Upper lobe of left lung (tissue), 6 donors: ENCODE measurements around the gene C9orf57. TPM values are rescaled to one million over a fixed set of nuclear protein-coding genes. Genes with fewer than 3 reads are reported as not detected.
"Not testable (repeated sequence)": the region's sequence is repeated elsewhere in the genome, so short reads cannot be mapped to it uniquely, and the experiment has no call there.

Experiments
- ATAC-seq, 2 donors: fragments of 200-7000 bp; cut with Tn5 transposase; one replicate each; pipeline ENCODE4 v1.9.1; 2022; ENCODE audit warnings: mild to moderate bottlenecking in 2 of 2, moderate library complexity in 2 of 2; ENCODE audit not compliant: low FRiP score in 2 of 2
- DNase-seq, 2 donors: peaks; one replicate each; pipeline ENCODE4 v3.0.0-alpha.2; 2019 to 2020
- H3K27ac ChIP-seq, 4 donors: fragments of 200-600 bp; sonication (generic); one replicate each; pipeline ENCODE4 v1.5.1; 2016 to 2019
- H3K27me3 ChIP-seq, 4 donors: fragments of 200-600 bp; sonication (generic); one replicate each; pipeline ENCODE4 v1.5.1; 2017 to 2019
- H3K36me3 ChIP-seq, 4 donors: fragments of 200-600 bp; sonication (generic); one replicate each; pipeline ENCODE4 v1.5.1; 2016 to 2019
- H3K4me1 ChIP-seq, 4 donors: fragments of 200-600 bp; sonication (generic); one replicate each; pipeline ENCODE4 v1.5.1; 2018 to 2019
- H3K4me3 ChIP-seq, 4 donors: fragments of 200-600 bp; sonication (generic); one replicate each; pipeline ENCODE4 v1.5.1; 2017 to 2019; ENCODE audit warnings: mild to moderate bottlenecking in 2 of 4, moderate library complexity in 1 of 4
- H3K9me3 ChIP-seq, 4 donors: fragments of 200-600 bp; sonication (generic); one replicate each; pipeline ENCODE4 v1.5.1; 2018 to 2019
- CTCF ChIP-seq, 6 experiments: fragments of 450-650 bp in 4 of 6; fragments of 200-600 bp in 2 of 6; sonication (generic) in 2 of 6; IDR thresholded peaks; one replicate each; pipeline ENCODE4 v1.5.1; 2016 to 2019; ENCODE audit warnings: antibody characterized with exemption in 6 of 6
- EP300 ChIP-seq, 4 donors: sonication (generic); formaldehyde crosslinking; IDR thresholded peaks; one replicate each; pipeline ENCODE4 v1.5.1; 2017; ENCODE audit warnings: antibody characterized with exemption in 4 of 4, control low read depth in 2 of 4
- POLR2A ChIP-seq, 4 donors: fragments of 450-650 bp; IDR thresholded peaks; one replicate each; pipeline ENCODE4 v1.5.1; 2016 to 2017; ENCODE audit warnings: antibody characterized with exemption in 4 of 4, mild to moderate bottlenecking in 2 of 4
- POLR2AphosphoS5 ChIP-seq, 2 donors: sonication (generic); formaldehyde crosslinking; IDR thresholded peaks; one replicate each; pipeline ENCODE4 v1.5.1; 2017; ENCODE audit warnings: antibody characterized with exemption in 2 of 2
- WGBS, 2 donors: methylation state at CpG; one replicate each; pipeline ENCODE4 v1.1.5; 2017 to 2018; 5-methylcytosine and 5-hydroxymethylcytosine counted together
- total RNA-seq, 6 donors: library from RNA; depleted of rRNA in 4 of 6; stranded (reverse); fragments of >200 nt in 4 of 6; gene quantifications; one replicate each; pipeline versions ENCODE4 v1.1.0 to v1.2.1, GENCODE V29; 2016 to 2021
- donor health status: DM: no; HTN: no; CAD: no; lungs with moderate emphysema.
- donor health status: DM: no; HTN: yes; CAD: no; lungs with severe emphysema.

Gene C9orf57
- total RNA-seq, 6 donors from 2014 or later: not detected

GRCh38 chr9:72022841-72023240, 37.6 kb downstream of the C9orf57 start:
- H3K9me3 ChIP-seq: no peaks in the 10 kb centered on the region
- TF ChIP-seq POLR2A (IDR thresholded peaks at IDR 0.05) (no peak), CTCF (IDR thresholded peaks at IDR 0.05) (no peak), EP300 (IDR thresholded peaks at IDR 0.05) (no peak), POLR2AphosphoS5 (IDR thresholded peaks at IDR 0.05) (no peak)
- DNase-seq (peak in 1 of 2 donors; percentile 42), ATAC-seq (peak in 1 of 2 donors; percentile 59)
- no peaks in the 10 kb centered on the region for H3K27me3 ChIP-seq
- H3K36me3 ChIP-seq: no peaks in the 10 kb centered on the region
- no peak overlapping the region for H3K4me3 ChIP-seq
- H3K4me1 ChIP-seq: peaks cover 0 to 9% (median 0%) of the 10 kb centered on the region in 4 donors
- 61 to 72% methylated on average over 3 of the region's 3 CpGs for WGBS, 2 donors
- H3K27ac ChIP-seq: no peak overlapping the region

- no peak for ATAC-seq
- 0% methylated on average over 1 of the region's 1 CpG for WGBS, 2 donors
Observed at GRCh38 chr9:72013292-72013760, 47.1 kb downstream of the C9orf57 start.

GRCh38 chr9:72012646-72013045, 47.8 kb downstream of the C9orf57 start:
- H3K4me3 ChIP-seq: no peak overlapping the region
- no peak for ATAC-seq
- TF ChIP-seq POLR2A (IDR thresholded peaks at IDR 0.05): no peak
- no peak for TF ChIP-seq CTCF (IDR thresholded peaks at IDR 0.05)
- no peak for TF ChIP-seq EP300 (IDR thresholded peaks at IDR 0.05)
- TF ChIP-seq POLR2AphosphoS5 (IDR thresholded peaks at IDR 0.05): no peak
- no peaks in the 10 kb centered on the region for H3K4me1 ChIP-seq
- 78 to 90% methylated on average over 4 of the region's 4 CpGs for WGBS, 2 donors
- no peak overlapping the region for H3K27ac ChIP-seq
- H3K9me3 ChIP-seq: no peaks in the 10 kb centered on the region
- H3K27me3 ChIP-seq: no peaks in the 10 kb centered on the region
- DNase-seq: no peak
- no peaks in the 10 kb centered on the region for H3K36me3 ChIP-seq

More at GRCh38 chr9:72013292-72013760, 47.1 kb downstream of the C9orf57 start:
- TF ChIP-seq CTCF (IDR thresholded peaks at IDR 0.05) (no peak), POLR2AphosphoS5 (IDR thresholded peaks at IDR 0.05) (no peak), EP300 (IDR thresholded peaks at IDR 0.05) (no peak), POLR2A (IDR thresholded peaks at IDR 0.05) (no peak)
- Histone ChIP-seq H3K4me3 (no peak overlapping the region), H3K9me3 (no peaks in the 10 kb centered on the region), H3K27ac (no peak overlapping the region), H3K27me3 (no peaks in the 10 kb centered on the region), H3K4me1 (no peaks in the 10 kb centered on the region), H3K36me3 (no peaks in the 10 kb centered on the region)
- no peak for DNase-seq

GRCh38 chr9:72007726-72008125, 52.7 kb downstream of the C9orf57 start:
- 88 to 91% methylated on average over 19 to 20 of the region's 20 CpGs for WGBS, 2 donors

GRCh38 chr9:72006501-72006900, 53.9 kb downstream of the C9orf57 start:
- ATAC-seq (no peak), DNase-seq (no peak)
- TF ChIP-seq POLR2A (IDR thresholded peaks at IDR 0.05): no peak
- TF ChIP-seq POLR2AphosphoS5 (IDR thresholded peaks at IDR 0.05): no peak
- no peak for TF ChIP-seq CTCF (IDR thresholded peaks at IDR 0.05)
- TF ChIP-seq EP300 (IDR thresholded peaks at IDR 0.05): no peak
- Histone ChIP-seq H3K27me3 (no peaks in the 10 kb centered on the region), H3K4me3 (no peak overlapping the region), H3K27ac (no peak overlapping the region), H3K9me3 (no peaks in the 10 kb centered on the region), H3K4me1 (no peaks in the 10 kb centered on the region), H3K36me3 (no peaks in the 10 kb centered on the region)
- WGBS, 2 donors: 78 to 79% methylated on average over 5 of the region's 5 CpGs

More at GRCh38 chr9:72007726-72008125, 52.7 kb downstream of the C9orf57 start:
- ATAC-seq (peak in 1 of 2 donors; percentile 31), DNase-seq (peak in 1 of 2 donors; percentile 44)
- not testable (repeated sequence) for H3K4me1 ChIP-seq, H3K27ac ChIP-seq, H3K9me3 ChIP-seq, H3K27me3 ChIP-seq, H3K36me3 ChIP-seq, H3K4me3 ChIP-seq
